Activated T-cell treated with anti-CD3 and anti-CD28 coated beads for 1 hour (primary cell): Measurements from ENCODE around the gene CASZ1.
A peak's percentile ranks its signal among the peaks of the same experiment; 100 is the strongest.

Source experiments
- DNase-seq: peaks from one replicate; pipeline ENCODE4 v3.0.0-alpha.2; 2020; ENCODE audit warnings: low read depth

Gene CASZ1

GRCh38 chr1:10704368-10704882 lies 92.0 kb downstream of the CASZ1 start:
- DNase-seq, result no peak

GRCh38 chr1:10703702-10704101 lies 92.7 kb downstream of the CASZ1 start:
- DNase-seq, result no peak

- DNase-seq, result no peak
Observed at GRCh38 chr1:10701145-10701544, 95.3 kb downstream of the CASZ1 start.

- no peak for DNase-seq
Observed at GRCh38 chr1:10699470-10699835, 97.0 kb downstream of the CASZ1 start.

GRCh38 chr1:10698726-10699469 lies 97.5 kb downstream of the CASZ1 start:
- no peak for DNase-seq

GRCh38 chr1:10697621-10698160 lies 98.8 kb downstream of the CASZ1 start:
- DNase-seq, result no peak

GRCh38 chr1:10696977-10697376 lies 99.5 kb downstream of the CASZ1 start:
- no peak for DNase-seq

- peak; percentile 60 for DNase-seq
Observed at GRCh38 chr1:10694633-10695627, 101.5 kb downstream of the CASZ1 start.

- peak; percentile 42 for DNase-seq
Observed at GRCh38 chr1:10694274-10694632, 102.2 kb downstream of the CASZ1 start.

GRCh38 chr1:10693497-10694273 lies 102.8 kb downstream of the CASZ1 start:
- peak; percentile 26 for DNase-seq

GRCh38 chr1:10693152-10693496 lies 103.3 kb downstream of the CASZ1 start:
- DNase-seq, result no peak

GRCh38 chr1:10692401-10693021 lies 103.9 kb downstream of the CASZ1 start:
- peak; percentile 55 for DNase-seq

- DNase-seq, result no peak
Observed at GRCh38 chr1:10691740-10692125, 104.7 kb downstream of the CASZ1 start.

- no peak for DNase-seq
Observed at GRCh38 chr1:10691075-10691739, 105.2 kb downstream of the CASZ1 start.

GRCh38 chr1:10690484-10690883 lies 106.0 kb downstream of the CASZ1 start:
- DNase-seq, result no peak

- DNase-seq, result no peak
Observed at GRCh38 chr1:10688409-10688786, 108.0 kb downstream of the CASZ1 start.

- DNase-seq, result no peak
Observed at GRCh38 chr1:10687782-10688408, 108.6 kb downstream of the CASZ1 start.

GRCh38 chr1:10687251-10687651 lies 109.2 kb downstream of the CASZ1 start:
- no peak for DNase-seq

- DNase-seq, result no peak
Observed at GRCh38 chr1:10686404-10687040, 109.9 kb downstream of the CASZ1 start.

GRCh38 chr1:10685808-10686403 lies 110.5 kb downstream of the CASZ1 start:
- no peak for DNase-seq
